Ascending aorta (tissue), 2 donors: Measurements from ENCODE around the gene TRAPPC2L. TPM values are rescaled to one million over a fixed set of nuclear protein-coding genes. Genes with fewer than 3 reads are reported as not detected.

Experiments
- DNase-seq, 2 donors: peaks; one replicate each; pipeline ENCODE4 v3.0.0-alpha.2; 2019; ENCODE audit warnings: low spot score in 2 of 2
- H3K27ac ChIP-seq, 2 donors: fragments of 200-600 bp; sonication (generic); one replicate each; pipeline ENCODE4 v1.5.1; 2016 to 2017; ENCODE audit warnings: mild to moderate bottlenecking in 1 of 2
- H3K27me3 ChIP-seq: fragments of 200-600 bp; sonication (generic); one replicate; pipeline ENCODE4 v1.5.1; 2017
- H3K36me3 ChIP-seq, 2 donors: fragments of 200-600 bp; sonication (generic); one replicate each; pipeline ENCODE4 v1.5.1; 2016
- H3K4me1 ChIP-seq, 2 donors: fragments of 200-600 bp; sonication (generic); one replicate each; pipeline ENCODE4 v1.5.1; 2016 to 2017; ENCODE audit warnings: mild to moderate bottlenecking in 1 of 2
- H3K4me3 ChIP-seq, 2 donors: fragments of 200-600 bp; sonication (generic); one replicate each; pipeline ENCODE4 v1.5.1; 2016 to 2017; ENCODE audit warnings: mild to moderate bottlenecking in 1 of 2
- H3K9me3 ChIP-seq, 2 donors: fragments of 200-600 bp; sonication (generic); one replicate each; pipeline ENCODE4 v1.5.1; 2016
- intact Hi-C: fragments of 100-400 bp; cut with DNase I; formaldehyde crosslinking; loops from one replicate; pipeline ENCODE4 v1.15.1; 2023
- total RNA-seq: library from RNA; depleted of rRNA; stranded (reverse); fragments of >200 nt; gene quantifications from one replicate; pipeline ENCODE4 v1.1.0, GENCODE V29; 2016
- TF ChIP-seq, protein P1 (sequence below), 3 experiments: fragments of 200-600 bp in 2 of 3; fragments of 450-650 bp in 1 of 3; sonication (generic) in 2 of 3; IDR thresholded peaks; one replicate each; pipeline ENCODE4 v1.5.1; 2016 to 2019; ENCODE audit warnings: antibody characterized with exemption in 3 of 3, mild to moderate bottlenecking in 1 of 3, moderate library complexity in 1 of 3

TRAPPC2L gene
- total RNA-seq, 1 donor from 2014 or later, result 7.6 TPM

DNA sequence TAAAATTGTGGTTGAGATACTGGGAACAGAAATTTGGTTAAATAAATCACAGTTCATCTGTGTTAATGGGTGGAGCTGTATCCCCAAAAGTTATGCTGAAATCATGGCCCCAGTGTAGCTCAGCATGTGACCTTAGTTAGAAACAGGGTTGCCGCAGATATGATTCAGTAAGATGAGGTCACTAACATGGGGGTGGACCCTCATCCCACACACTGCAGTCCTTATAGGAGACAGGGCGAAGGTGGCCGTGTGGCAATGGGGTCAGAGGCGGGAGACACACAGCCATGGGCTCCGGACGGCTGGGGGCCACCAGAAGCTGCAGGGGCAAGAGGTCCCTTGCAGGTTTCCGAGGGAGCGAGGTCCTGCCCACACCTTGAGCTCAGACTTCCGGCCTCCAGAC lies 10.8 kb upstream of the TRAPPC2L start:
- H3K4me1 ChIP-seq, result no peaks in the 10 kb centered on the region
- H3K27me3 ChIP-seq, result no peaks in the 10 kb centered on the region
- TF ChIP-seq, protein P1, sequence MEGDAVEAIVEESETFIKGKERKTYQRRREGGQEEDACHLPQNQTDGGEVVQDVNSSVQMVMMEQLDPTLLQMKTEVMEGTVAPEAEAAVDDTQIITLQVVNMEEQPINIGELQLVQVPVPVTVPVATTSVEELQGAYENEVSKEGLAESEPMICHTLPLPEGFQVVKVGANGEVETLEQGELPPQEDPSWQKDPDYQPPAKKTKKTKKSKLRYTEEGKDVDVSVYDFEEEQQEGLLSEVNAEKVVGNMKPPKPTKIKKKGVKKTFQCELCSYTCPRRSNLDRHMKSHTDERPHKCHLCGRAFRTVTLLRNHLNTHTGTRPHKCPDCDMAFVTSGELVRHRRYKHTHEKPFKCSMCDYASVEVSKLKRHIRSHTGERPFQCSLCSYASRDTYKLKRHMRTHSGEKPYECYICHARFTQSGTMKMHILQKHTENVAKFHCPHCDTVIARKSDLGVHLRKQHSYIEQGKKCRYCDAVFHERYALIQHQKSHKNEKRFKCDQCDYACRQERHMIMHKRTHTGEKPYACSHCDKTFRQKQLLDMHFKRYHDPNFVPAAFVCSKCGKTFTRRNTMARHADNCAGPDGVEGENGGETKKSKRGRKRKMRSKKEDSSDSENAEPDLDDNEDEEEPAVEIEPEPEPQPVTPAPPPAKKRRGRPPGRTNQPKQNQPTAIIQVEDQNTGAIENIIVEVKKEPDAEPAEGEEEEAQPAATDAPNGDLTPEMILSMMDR (IDR thresholded peaks at IDR 0.05), result no peak
- no peaks in the 10 kb centered on the region for H3K9me3 ChIP-seq
- peaks cover 2 to 15% of the 10 kb centered on the region in 2 donors for H3K36me3 ChIP-seq
- intact Hi-C loops, result no loop called here
- DNase-seq, result no peak
- H3K27ac ChIP-seq, result no peak overlapping the region
- H3K4me3 ChIP-seq, result no peak overlapping the region

DNA sequence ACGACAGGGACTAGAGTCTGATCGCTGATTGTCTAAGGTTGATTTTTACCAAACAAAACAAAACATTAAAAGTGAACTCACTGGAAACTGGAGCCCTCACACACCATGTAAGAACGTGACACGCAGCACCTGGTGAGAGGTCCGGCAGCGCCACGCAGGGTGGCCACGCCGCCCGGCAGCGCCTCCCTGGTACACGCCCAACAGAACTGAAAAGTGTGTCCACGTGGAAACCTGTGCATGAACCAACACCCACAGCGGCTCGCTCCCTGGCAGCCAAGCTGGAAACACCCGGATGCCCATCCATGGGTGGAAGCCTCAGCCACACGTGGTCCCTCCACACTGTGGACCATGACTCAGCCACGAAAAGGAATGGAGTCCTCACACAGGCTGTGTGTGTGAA lies 9.3 kb upstream of the TRAPPC2L start:
- no peak for DNase-seq
- no peaks in the 10 kb centered on the region for H3K9me3 ChIP-seq
- H3K4me1 ChIP-seq, result no peaks in the 10 kb centered on the region
- no peaks in the 10 kb centered on the region for H3K27me3 ChIP-seq
- no peak overlapping the region for H3K27ac ChIP-seq
- H3K4me3 ChIP-seq, result no peak overlapping the region
- H3K36me3 ChIP-seq, result peaks cover 2 to 16% of the 10 kb centered on the region in 2 donors
- TF ChIP-seq, protein P1 (IDR thresholded peaks at IDR 0.05), result no peak
- intact Hi-C loops, result no loop called here

DNA sequence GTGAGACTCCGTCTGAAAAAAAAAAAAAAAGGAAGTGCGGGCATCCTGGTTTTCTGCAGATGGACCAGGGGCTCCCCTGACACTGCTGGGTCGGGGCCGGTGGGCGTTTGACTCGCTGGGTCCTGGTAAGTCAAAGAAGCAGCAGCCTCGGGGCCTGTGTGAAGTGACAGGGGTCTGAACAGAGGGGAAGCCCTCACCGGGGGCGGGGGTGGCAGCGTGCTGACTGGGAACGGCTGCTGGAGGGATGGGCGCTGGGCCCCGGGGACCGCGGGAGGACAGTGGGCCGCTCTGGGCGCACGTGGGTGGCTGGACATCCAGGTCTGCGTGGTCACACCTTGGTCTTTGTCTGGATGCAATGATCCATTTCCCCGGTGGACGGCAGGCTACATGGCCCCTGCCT lies 8.4 kb upstream of the TRAPPC2L start:
- Histone ChIP-seq H3K4me3 (no peak overlapping the region), H3K4me1 (no peaks in the 10 kb centered on the region), H3K27ac (no peak overlapping the region), H3K27me3 (no peaks in the 10 kb centered on the region), H3K9me3 (no peaks in the 10 kb centered on the region), H3K36me3 (peaks cover 2 to 10% of the 10 kb centered on the region in 2 donors)
- TF ChIP-seq, protein P1 (IDR thresholded peaks at IDR 0.05), result no peak
- intact Hi-C loops, result no loop called here
- DNase-seq, result no peak

DNA sequence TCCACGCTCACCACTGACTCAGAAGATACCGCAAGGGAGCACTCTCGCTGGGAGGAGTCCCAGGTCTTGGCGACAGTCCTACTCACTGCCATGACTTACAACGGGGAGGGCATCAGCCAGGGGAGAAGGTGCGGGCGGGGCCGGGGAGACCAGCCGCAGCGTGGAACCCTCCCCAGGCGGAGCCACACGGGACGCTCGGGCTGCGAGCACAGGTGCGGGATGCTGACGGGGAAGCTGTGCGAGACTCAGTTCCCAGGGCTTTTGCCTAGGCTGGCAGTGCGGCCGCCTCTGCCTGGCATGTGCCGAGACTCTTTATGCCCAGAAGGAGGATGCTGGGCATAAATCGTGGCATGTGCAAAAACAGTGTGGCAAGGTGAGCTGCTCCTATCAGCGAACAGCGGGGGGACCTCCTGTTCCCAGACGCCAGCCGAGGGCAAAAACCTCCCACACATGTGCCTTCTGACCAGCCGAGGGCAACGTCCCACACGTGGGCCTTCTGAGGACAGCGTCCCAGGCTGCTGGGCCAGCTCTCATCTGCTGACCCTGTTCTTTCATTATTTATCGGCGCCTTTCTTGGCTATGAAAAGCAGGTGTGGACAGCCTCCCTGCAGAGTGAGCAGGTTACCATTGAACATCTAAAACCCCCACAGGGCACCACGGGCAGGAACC lies 6.3 kb upstream of the TRAPPC2L start:
- intact Hi-C loops, result no loop called here
- no peak overlapping the region for H3K4me3 ChIP-seq
- H3K36me3 ChIP-seq, result peaks cover 2 to 10% of the 10 kb centered on the region in 2 donors
- H3K27ac ChIP-seq, result no peak overlapping the region
- TF ChIP-seq, protein P1 (IDR thresholded peaks at IDR 0.05), result no peak
- DNase-seq, result no peak
- no peaks in the 10 kb centered on the region for H3K9me3 ChIP-seq
- H3K27me3 ChIP-seq, result no peaks in the 10 kb centered on the region
- H3K4me1 ChIP-seq, result peaks cover under 1 to 1% of the 10 kb centered on the region in 2 donors

DNA sequence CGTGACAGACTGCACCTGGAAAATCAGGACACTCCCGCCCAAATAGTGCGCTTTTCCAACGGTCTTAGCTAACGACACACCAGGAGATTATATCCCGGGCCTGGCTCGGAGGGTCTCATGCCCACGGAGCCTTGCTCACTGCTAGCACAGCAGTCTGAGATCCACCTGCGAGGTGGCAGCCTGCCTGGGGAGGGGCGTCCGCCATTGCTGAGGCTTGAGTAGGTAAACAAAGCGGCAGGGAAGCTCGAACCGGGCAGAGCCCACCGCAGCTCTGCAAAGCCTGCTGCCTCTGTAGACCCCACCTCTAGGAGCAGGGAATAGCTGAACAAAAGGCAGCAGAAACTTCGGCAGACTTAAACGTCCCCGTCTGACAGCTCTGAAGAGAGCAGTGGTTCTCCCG lies 5.3 kb upstream of the TRAPPC2L start:
- H3K9me3 ChIP-seq, result no peaks in the 10 kb centered on the region
- no peak for DNase-seq
- H3K27ac ChIP-seq, result no peak overlapping the region
- intact Hi-C loops, result no loop called here
- H3K4me1 ChIP-seq, result peaks cover 7% of the 10 kb centered on the region in 2 donors
- no peak overlapping the region for H3K4me3 ChIP-seq
- H3K27me3 ChIP-seq, result no peaks in the 10 kb centered on the region
- TF ChIP-seq, protein P1 (IDR thresholded peaks at IDR 0.05), result no peak
- H3K36me3 ChIP-seq, result peaks cover 2 to 10% of the 10 kb centered on the region in 2 donors
